ENCODE results near the gene AIF1L.

The AIF1L gene

GRCh38 chr9:131078427-131079366 lies 17.6 kb upstream of the AIF1L start:
- DNase-seq, result no peak

GRCh38 chr9:131080589-131080988 lies 15.7 kb upstream of the AIF1L start:
- no peak for DNase-seq

GRCh38 chr9:131081868-131082267 lies 14.5 kb upstream of the AIF1L start:
- no peak for DNase-seq

DNA sequence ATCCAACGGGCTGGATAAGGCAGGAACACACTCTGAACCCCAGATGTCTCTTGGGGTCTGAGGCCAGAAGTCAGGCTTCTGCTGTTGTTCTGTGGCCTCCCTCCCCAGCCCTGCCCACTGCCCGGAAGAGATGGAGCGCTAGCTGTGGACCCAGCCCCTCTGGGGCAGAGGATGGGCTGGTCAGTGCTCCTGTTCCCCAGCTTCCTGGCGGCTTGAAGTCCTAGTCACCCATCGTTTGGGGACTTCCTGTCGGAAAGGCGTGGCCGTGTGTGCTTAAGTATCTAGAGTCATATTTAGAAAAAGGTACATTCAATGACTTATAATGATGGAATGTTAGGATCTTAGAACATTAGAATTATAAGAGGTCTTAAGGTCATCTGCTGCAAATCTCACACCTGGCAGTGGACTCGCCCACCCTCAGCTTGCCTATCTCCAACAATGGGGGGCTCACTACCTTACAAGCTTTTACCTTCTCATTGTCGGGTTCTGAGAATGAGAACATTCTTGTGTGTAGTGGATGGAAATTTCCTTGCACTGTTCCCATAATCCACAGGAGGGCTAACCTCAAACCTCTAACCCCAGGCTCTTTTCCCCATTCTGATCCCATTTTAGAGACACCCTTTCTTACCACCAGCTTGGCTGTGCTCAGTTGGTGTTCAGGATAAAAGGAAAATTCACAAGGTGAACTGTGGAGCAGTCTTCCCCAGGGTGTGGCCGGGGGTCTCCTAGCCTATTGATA lies 13.4 kb upstream of the AIF1L start:
- DNase-seq, result no peak

DNA sequence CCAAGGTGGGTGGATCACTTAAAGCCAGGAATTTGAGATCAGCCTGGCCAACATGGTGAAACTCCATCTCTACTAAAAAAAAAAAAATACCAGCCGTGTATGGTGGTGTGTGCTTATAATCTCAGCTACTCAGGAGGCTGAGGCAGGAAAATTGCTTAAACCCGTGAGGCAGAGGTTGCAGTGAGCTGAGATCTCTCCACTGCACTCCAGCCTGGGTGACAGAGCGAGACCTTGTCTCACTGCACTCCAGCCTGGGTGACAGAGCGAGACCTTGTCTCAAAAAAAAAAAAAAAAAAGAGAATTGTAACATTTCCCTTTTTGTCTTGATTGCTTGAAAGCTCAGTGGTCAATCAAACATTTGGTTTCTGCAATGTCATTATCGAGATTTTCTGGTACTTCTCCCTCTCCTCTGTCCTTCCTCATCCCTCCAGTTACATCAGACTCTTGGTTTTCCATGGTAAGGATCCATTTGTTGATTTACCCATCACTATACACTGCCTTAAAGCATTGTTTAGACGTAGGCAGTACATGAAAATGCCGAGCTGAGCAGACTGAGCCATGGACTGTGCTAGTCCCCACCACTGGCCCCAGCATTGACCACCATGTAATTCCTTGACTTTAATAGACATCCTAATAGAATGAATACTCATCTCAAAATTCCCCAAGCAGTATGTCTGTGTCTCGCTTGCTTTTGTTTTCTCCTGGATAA lies 11.5 kb upstream of the AIF1L start:
- no peak for DNase-seq

- DNase-seq, result no peak
Measured at GRCh38 chr9:131085370-131086122, 10.8 kb upstream of the AIF1L start.

DNA sequence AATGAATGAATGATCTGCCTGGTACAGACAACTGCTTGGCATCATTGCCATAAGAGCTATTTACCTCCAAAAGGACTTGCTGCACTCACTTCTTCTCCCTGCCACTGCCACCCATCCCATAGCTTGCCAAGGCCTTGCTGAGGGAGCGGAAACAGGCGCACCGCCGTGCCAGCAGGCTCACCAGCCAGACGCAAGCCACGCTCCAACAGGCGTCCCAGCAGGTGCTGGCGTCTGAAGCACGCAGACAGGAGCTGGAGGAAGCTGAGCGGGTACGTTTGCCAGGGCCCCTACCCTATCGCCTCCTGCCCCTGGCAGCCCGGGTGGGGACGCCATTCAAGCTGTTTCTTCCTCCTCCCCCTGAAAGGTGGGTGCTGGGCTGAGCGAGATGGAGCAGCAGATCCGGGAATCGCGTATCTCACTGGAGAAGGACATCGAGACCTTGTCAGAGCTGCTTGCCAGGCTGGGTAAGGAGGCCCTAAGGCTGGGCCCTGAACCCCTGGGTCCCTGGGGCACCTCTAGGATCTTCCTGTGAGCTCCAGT lies 8.9 kb upstream of the AIF1L start:
- no peak for DNase-seq

- DNase-seq, result no peak
Measured at GRCh38 chr9:131090025-131090787, 6.1 kb upstream of the AIF1L start.

DNA sequence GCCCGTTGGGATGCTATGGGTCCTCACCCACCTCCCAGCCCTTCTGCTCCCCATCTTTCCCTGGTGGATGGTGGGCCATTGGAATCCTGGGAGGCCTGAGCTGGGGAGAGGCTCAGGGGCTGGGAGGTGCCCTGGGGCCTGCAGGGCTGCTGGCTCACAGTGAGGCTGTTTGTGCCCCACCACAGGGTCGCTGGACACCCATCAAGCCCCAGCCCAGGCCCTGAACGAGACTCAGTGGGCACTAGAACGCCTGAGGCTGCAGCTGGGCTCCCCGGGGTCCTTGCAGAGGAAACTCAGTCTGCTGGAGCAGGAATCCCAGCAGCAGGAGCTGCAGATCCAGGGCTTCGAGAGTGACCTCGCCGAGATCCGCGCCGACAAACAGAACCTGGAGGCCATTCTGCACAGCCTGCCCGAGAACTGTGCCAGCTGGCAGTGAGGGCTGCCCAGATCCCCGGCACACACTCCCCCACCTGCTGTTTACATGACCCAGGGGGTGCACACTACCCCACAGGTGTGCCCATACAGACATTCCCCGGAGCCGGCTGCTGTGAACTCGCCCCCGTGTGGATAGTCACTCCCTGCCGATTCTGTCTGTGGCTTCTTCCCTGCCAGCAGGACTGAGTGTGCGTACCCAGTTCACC lies 4.9 kb upstream of the AIF1L start:
- no peak for DNase-seq

DNA sequence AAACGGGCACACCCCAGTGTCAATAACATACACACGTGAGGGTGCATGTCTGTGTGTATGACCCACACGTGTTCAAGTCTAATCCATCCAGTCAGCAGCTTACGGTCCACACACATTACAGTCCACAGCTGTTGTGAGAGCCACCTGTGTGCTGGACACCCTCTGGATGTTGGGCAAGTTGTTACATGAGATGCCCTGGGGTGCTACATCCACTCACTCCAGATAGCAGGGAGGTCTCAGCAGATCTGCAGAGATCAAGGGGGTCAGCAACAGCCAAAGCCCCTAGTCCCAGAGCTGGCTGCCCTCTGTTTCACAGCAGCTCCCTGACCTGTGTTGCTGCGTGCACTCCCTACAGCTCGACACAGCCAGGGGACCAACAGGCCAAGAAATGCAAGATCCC lies 4.3 kb upstream of the AIF1L start:
- DNase-seq, result no peak

DNA sequence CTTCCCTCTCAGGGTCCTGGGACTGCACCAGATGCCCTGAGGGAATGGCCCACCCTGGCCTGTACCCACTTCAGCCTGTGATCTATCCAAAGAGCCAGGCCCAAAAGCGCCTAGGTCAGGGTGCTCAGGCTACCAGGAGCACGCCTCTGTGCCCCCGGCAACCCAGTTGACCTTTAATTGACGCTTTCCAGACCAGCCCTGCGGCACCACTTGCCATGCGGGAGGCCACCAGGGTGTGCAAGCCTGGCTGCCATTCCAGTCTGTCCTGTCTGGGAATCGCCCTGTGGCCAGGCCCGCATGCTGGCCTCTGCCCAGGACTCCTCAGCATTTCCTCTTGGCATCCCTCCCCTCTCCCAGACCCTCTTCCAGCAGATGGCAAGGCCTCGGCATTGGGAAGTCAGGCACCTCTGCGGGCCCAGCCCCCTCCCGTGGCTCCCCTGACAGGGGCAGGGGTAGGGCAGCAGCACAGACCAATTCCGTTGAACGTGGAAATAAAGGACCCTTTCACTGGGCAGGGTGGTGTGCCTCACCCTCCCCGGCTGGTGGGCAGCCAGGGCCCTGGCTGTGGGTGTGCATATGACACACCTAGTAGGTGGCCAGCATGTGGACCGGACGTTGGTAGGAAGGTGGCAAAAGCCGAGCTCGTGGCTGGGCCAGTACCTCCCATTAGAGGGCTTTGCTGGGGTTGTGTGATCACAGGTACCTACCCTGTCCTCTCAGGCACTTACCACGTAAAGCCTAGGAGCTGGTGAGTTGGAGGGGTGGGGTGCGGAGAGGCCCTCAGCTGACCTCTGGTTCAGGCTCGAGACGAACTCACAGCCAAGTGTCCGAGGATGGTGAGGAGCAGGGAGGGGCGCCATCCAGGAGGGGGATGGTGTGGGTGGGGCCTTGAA lies 3.5 kb upstream of the AIF1L start:
- DNase-seq, result no peak

DNA sequence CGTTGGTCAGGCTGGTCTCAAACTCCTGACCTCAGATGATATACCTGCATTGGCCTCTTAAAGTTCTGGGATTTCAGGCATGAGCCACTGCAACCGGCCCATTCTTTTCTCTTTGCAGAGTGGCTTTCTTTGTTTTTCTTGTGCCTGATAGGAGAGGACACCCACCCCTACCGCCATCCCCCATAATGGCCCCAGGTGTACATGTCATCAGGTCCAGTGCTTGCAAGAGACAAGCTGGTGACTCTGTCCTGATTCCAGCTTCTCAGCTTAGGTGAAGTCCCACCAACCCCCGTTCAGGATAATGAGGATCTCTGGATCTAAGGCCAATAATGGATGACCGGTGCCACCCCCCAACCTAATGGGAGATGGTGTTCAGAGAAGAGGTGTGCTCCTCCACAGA lies 2.3 kb upstream of the AIF1L start:
- DNase-seq, result no peak

DNA sequence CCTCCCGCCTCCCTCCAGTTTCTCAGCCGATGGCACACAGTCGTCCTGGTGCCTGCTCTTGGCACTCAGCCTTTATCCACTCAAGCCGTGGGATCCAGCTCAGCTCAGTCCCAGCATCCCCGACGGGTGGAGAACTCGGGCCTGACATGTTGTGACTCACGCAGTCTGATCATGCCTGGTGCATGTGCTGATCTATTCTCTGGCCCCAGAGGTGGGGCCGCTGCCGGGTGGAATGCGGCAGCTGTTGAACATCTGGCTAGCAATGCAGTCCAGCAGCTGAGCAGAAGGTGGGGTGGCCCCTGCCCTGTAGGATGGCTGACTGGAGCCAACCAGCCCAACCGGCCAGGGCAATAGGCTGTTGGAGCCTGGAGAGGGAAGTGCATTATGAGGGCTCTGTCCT lies 1.7 kb upstream of the AIF1L start:
- no peak for DNase-seq

GRCh38 chr9:131095666-131096268 lies 564 bp upstream of the AIF1L start:
- DNase-seq, result no peak

GRCh38 chr9:131097126-131097947 lies 1.0 kb downstream of the AIF1L start:
- DNase-seq, result no peak

- DNase-seq, result no peak
Measured at GRCh38 chr9:131097948-131098278, 1.6 kb downstream of the AIF1L start.

- no peak for DNase-seq
Measured at GRCh38 chr9:131098391-131099101, 2.2 kb downstream of the AIF1L start.

- DNase-seq, result no peak
Measured at GRCh38 chr9:131099102-131099606, 2.8 kb downstream of the AIF1L start.

Measured in activated CD4-positive, CD25-positive, alpha-beta regulatory T cell (primary cell).